HL-60 (cell line): Measurements from ENCODE around the gene PLOD3.

ENCODE experiments used
- DNase-seq, 2 experiments: peaks; one replicate each; pipeline ENCODE4 v3.0.0-alpha.2; 2010 to 2020; ENCODE audit warnings: low read depth in 1 of 2, low spot score in 1 of 2
- H3K27ac ChIP-seq: fragments of 250-450 bp; sonication (Bioruptor Pico); replicated peaks from 2 replicates; pipeline ENCODE4 v1.5.1; 2020; ENCODE audit warnings: mild to moderate bottlenecking, moderate library complexity
- H3K27me3 ChIP-seq: fragments of 250-450 bp; sonication (Bioruptor Pico); 2 replicates; pipeline ENCODE4 v1.5.1; 2021; ENCODE audit warnings: mild to moderate bottlenecking, moderate library complexity; ENCODE audit not compliant: insufficient read depth, poor library complexity, severe bottlenecking
- H3K4me3 ChIP-seq: replicated peaks from 2 replicates; pipeline ENCODE4 v1.5.1; 2011; ENCODE audit warnings: mild to moderate bottlenecking, control low read depth, low read length; ENCODE audit not compliant: insufficient read depth
- GABPA ChIP-seq: IDR thresholded peaks from 2 replicates; pipeline ENCODE4 v1.6.1; 2012; ENCODE audit warnings: low read depth
- POLR2AphosphoS5 ChIP-seq: IDR thresholded peaks from 2 replicates; pipeline ENCODE4 v1.6.1; 2012; ENCODE audit warnings: low read depth
- SPI1 ChIP-seq: IDR thresholded peaks from 2 replicates; pipeline ENCODE4 v1.6.1; 2012; ENCODE audit warnings: low read depth, mild to moderate bottlenecking, borderline replicate concordance
- TF ChIP-seq, protein P1 (sequence below): IDR thresholded peaks from one replicate; pipeline ENCODE4 v1.5.1; 2011; ENCODE audit warnings: low read length, control low read depth, inconsistent platforms; ENCODE audit not compliant: insufficient read depth
- TF ChIP-seq, protein P2 (sequence below): IDR thresholded peaks from 2 replicates; pipeline ENCODE4 v1.6.1; 2012; ENCODE audit warnings: low read depth; ENCODE audit not compliant: insufficient replicate concordance

The PLOD3 gene

DNA sequence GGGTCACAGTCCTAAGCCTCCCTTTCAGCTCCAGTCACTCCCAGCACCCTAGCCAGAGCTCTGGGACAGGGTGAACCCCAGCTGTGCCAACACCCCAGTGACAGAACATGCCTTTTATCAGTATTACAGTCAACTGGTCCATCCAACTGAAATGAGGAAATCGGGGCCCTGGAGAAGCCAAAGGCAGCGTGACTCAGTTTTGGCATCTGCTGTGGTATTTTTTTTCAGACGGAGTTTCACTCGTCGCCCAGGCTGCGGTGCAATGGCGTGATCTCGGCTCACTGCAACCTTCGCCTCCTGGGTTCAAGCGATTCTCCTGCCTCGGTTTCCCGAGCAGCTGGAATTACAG, 23.6 kb upstream of the PLOD3 start:
- TF ChIP-seq, protein P1, sequence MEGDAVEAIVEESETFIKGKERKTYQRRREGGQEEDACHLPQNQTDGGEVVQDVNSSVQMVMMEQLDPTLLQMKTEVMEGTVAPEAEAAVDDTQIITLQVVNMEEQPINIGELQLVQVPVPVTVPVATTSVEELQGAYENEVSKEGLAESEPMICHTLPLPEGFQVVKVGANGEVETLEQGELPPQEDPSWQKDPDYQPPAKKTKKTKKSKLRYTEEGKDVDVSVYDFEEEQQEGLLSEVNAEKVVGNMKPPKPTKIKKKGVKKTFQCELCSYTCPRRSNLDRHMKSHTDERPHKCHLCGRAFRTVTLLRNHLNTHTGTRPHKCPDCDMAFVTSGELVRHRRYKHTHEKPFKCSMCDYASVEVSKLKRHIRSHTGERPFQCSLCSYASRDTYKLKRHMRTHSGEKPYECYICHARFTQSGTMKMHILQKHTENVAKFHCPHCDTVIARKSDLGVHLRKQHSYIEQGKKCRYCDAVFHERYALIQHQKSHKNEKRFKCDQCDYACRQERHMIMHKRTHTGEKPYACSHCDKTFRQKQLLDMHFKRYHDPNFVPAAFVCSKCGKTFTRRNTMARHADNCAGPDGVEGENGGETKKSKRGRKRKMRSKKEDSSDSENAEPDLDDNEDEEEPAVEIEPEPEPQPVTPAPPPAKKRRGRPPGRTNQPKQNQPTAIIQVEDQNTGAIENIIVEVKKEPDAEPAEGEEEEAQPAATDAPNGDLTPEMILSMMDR: no peak
- TF ChIP-seq POLR2AphosphoS5 (no peak; the same call in 1 of the 2 replicates), SPI1 (peak; percentile 41; the same call in 1 of the 2 replicates)
- TF ChIP-seq, protein P2, sequence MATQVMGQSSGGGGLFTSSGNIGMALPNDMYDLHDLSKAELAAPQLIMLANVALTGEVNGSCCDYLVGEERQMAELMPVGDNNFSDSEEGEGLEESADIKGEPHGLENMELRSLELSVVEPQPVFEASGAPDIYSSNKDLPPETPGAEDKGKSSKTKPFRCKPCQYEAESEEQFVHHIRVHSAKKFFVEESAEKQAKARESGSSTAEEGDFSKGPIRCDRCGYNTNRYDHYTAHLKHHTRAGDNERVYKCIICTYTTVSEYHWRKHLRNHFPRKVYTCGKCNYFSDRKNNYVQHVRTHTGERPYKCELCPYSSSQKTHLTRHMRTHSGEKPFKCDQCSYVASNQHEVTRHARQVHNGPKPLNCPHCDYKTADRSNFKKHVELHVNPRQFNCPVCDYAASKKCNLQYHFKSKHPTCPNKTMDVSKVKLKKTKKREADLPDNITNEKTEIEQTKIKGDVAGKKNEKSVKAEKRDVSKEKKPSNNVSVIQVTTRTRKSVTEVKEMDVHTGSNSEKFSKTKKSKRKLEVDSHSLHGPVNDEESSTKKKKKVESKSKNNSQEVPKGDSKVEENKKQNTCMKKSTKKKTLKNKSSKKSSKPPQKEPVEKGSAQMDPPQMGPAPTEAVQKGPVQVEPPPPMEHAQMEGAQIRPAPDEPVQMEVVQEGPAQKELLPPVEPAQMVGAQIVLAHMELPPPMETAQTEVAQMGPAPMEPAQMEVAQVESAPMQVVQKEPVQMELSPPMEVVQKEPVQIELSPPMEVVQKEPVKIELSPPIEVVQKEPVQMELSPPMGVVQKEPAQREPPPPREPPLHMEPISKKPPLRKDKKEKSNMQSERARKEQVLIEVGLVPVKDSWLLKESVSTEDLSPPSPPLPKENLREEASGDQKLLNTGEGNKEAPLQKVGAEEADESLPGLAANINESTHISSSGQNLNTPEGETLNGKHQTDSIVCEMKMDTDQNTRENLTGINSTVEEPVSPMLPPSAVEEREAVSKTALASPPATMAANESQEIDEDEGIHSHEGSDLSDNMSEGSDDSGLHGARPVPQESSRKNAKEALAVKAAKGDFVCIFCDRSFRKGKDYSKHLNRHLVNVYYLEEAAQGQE: no peak
- peak in 1 of 2 experiments; percentile 85 for DNase-seq
- H3K4me3 ChIP-seq: no peak overlapping the region
- no peaks in the 10 kb centered on the region for H3K27me3 ChIP-seq
- H3K27ac ChIP-seq: peak overlapping the region; percentile 37

DNA sequence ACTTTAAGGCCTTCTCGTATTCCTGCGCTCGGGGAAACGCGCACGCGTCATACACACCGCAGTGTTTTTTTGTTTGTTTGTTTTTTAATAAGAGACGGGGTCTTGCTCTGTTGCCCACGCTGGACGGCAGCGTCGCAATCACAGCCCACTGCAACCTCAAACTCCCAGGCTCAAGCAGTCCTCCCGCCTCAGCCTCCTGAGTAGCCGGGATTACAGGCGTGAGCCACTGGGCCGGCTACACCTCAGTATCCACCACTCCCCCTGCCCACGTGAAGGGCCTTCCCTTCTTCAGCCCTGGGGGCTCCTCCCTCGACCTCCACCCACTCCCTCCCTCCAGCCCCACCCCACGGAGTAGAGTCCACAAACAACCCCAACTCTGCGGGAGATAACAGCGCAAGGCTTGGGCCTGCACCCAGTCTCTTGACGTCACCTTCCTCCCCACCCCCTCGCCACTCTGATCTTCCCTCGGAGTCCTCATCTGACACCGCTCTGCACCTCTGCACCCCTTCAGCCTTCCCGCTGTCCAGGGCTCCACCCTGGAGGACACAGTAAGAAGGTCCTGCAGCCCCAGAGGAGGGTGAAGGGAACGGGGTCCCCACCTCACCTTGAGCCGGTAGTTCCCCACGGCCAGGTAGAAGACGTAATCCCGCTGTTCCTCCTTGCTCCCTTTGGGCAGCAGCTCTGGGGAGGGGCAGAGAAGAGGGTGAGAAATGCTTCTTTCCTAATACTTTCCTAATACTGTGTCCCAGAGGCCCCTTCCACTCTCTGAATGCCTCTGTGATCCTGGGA, 23.0 kb upstream of the PLOD3 start:
- Histone ChIP-seq H3K27me3 (no peaks in the 10 kb centered on the region), H3K27ac (peak overlapping the region; percentile 37), H3K4me3 (no peak overlapping the region)
- TF ChIP-seq POLR2AphosphoS5 (no peak), GABPA (no peak), SPI1 (no peak)
- TF ChIP-seq, protein P2: no peak
- TF ChIP-seq, protein P1: no peak
- no peak for DNase-seq

DNA sequence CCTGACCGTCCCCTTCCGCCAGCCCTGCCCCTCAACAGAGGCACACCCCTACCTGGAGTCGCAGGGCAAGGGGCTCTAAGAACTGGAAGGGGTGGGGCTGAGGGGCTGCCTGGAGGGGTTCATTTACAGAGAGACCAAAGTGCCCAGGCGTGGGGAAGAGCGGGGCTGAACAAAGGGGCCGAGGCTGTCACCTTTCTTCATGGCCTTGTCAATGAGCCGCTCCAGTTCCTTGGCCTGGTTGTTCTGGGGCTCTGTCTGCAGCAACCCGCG, 22.5 kb upstream of the PLOD3 start:
- Histone ChIP-seq H3K27ac (no peak overlapping the region), H3K27me3 (no peaks in the 10 kb centered on the region), H3K4me3 (no peak overlapping the region)
- no peak for DNase-seq
- TF ChIP-seq, protein P1: no peak
- TF ChIP-seq SPI1 (no peak), GABPA (no peak), POLR2AphosphoS5 (no peak)
- TF ChIP-seq, protein P2: no peak
